Activated B cell treated with CpG ODN at 0.5 μM for 24 hours (primary cell): Measurements from ENCODE around the gene PLEKHH3. TPM values are rescaled to one million over a fixed set of nuclear protein-coding genes. Genes with fewer than 3 reads are reported as not detected.
A peak's percentile ranks its signal among the peaks of the same experiment; 100 is the strongest.

ENCODE experiments used
- ATAC-seq: fragments of 200-7000 bp; cut with Tn5 transposase; one replicate; pipeline ENCODE4 v1.10.0; 2021; ENCODE audit warnings: low read depth, mild to moderate bottlenecking, moderate library complexity
- CTCF ChIA-PET: fragments of 350-600 bp; sonication (Branson Sonifier 250); formaldehyde crosslinking; loops from one replicate; lab custom pipeline; 2021; ENCODE audit warnings: antibody characterized with exemption; lab: Charles Lee
- POLR2A ChIA-PET: fragments of 350-600 bp; sonication (Branson Sonifier 250); formaldehyde crosslinking; loops from one replicate; lab custom pipeline; 2021; ENCODE audit warnings: antibody characterized with exemption; lab: Charles Lee
- DNase-seq: peaks from one replicate; pipeline ENCODE4 v3.0.0; 2022
- H3K27ac Mint-ChIP-seq: one replicate; pipeline ENCODE4 v1.8.0; 2020; ENCODE audit warnings: mixed read lengths
- H3K27me3 Mint-ChIP-seq: one replicate; pipeline ENCODE4 v1.8.0; 2021; ENCODE audit warnings: mixed read lengths
- H3K36me3 Mint-ChIP-seq: one replicate; pipeline ENCODE4 v1.8.0; 2021; ENCODE audit warnings: low read depth, mixed read lengths
- H3K4me1 Mint-ChIP-seq: one replicate; pipeline ENCODE4 v1.8.0; 2021; ENCODE audit warnings: mixed read lengths
- H3K4me3 Mint-ChIP-seq: one replicate; pipeline ENCODE4 v1.8.0; 2020; ENCODE audit warnings: mild to moderate bottlenecking, mixed read lengths
- H3K9me3 Mint-ChIP-seq: one replicate; pipeline ENCODE4 v1.8.0; 2020; ENCODE audit warnings: mixed read lengths
- CTCF ChIP-seq: fragments of 200-600 bp; IDR thresholded peaks from one replicate; pipeline ENCODE4 v1.8.0; 2022; ENCODE audit warnings: antibody characterized with exemption, mild to moderate bottlenecking
- intact Hi-C: fragments of 100-400 bp; cut with micrococcal nuclease; formaldehyde crosslinking; loops from one replicate; pipeline ENCODE4 v1.15.1; 2024
- total RNA-seq: library from RNA; stranded (reverse); gene quantifications from 2 replicates; pipeline ENCODE4 v1.2.3, GENCODE V29; 2022

PLEKHH3 gene
- total RNA-seq, 1 donor from 2014 or later, result 0.80 TPM

GRCh38 chr17:42651392-42651791 lies 25.4 kb downstream of the PLEKHH3 start:
- H3K9me3 Mint-ChIP-seq, result no peaks in the 10 kb centered on the region
- TF ChIP-seq CTCF, result no peak
- ChIA-PET POLR2A (interaction anchor here (0.6 kb wide), 1 partner anchor 8 kb away, joined by 4 read pairs; the partner anchor contains the start of gene TUBG2), CTCF (no interaction called here)
- peaks cover 25% of the 10 kb centered on the region for H3K27me3 Mint-ChIP-seq
- H3K36me3 Mint-ChIP-seq, result no peaks in the 10 kb centered on the region
- intact Hi-C loops, result loop anchor here (5.0 kb wide), 1 partner anchor 34 kb away; no protein-coding TSS in a partner anchor
- DNase-seq (no peak), ATAC-seq (no peak)
- no peak overlapping the region for H3K27ac Mint-ChIP-seq
- peaks cover 21% of the 10 kb centered on the region for H3K4me1 Mint-ChIP-seq
- H3K4me3 Mint-ChIP-seq, result no peak overlapping the region

- Mint-ChIP-seq H3K4me1 (peaks cover 6% of the 10 kb centered on the region), H3K4me3 (no peak overlapping the region), H3K27ac (peak overlapping the region; percentile 8), H3K9me3 (no peaks in the 10 kb centered on the region), H3K36me3 (no peaks in the 10 kb centered on the region), H3K27me3 (peaks cover 13% of the 10 kb centered on the region)
- no peak for TF ChIP-seq CTCF
- POLR2A ChIA-PET, result interaction anchor here (1.5 kb wide), 1 partner anchor 39 kb away, joined by 3 read pairs; no protein-coding TSS in a partner anchor
- DNase-seq (no peak), ATAC-seq (no peak)
- intact Hi-C loops, result no loop called here
- CTCF ChIA-PET, result no interaction called here
Measured at GRCh38 chr17:42647778-42648177, 29.0 kb downstream of the PLEKHH3 start.

GRCh38 chr17:42642336-42642735 lies 34.5 kb downstream of the PLEKHH3 start:
- DNase-seq (no peak), ATAC-seq (no peak)
- CTCF ChIA-PET, result no interaction called here
- no peaks in the 10 kb centered on the region for H3K4me1 Mint-ChIP-seq
- intact Hi-C loops, result no loop called here
- H3K9me3 Mint-ChIP-seq, result no peaks in the 10 kb centered on the region
- peaks cover 13% of the 10 kb centered on the region for H3K27me3 Mint-ChIP-seq
- H3K36me3 Mint-ChIP-seq, result no peaks in the 10 kb centered on the region
- H3K4me3 Mint-ChIP-seq, result no peak overlapping the region
- POLR2A ChIA-PET, result interaction anchor here (0.6 kb wide), 1 partner anchor 316 kb away, joined by 3 read pairs; no protein-coding TSS in a partner anchor
- no peak for TF ChIP-seq CTCF
- H3K27ac Mint-ChIP-seq, result no peak overlapping the region

- POLR2A ChIA-PET, result interaction anchor here (0.6 kb wide), 1 partner anchor 403 kb away, joined by 3 read pairs; no protein-coding TSS in a partner anchor
- intact Hi-C loops, result no loop called here
- ATAC-seq, result no peak
- Mint-ChIP-seq H3K9me3 (no peaks in the 10 kb centered on the region), H3K27ac (no peak overlapping the region), H3K4me3 (no peak overlapping the region), H3K36me3 (no peaks in the 10 kb centered on the region), H3K4me1 (no peaks in the 10 kb centered on the region), H3K27me3 (peaks cover 10% of the 10 kb centered on the region)
- CTCF ChIA-PET, result no interaction called here
- no peak for DNase-seq
- TF ChIP-seq CTCF, result no peak
Measured at GRCh38 chr17:42640121-42640520, 36.7 kb downstream of the PLEKHH3 start.

GRCh38 chr17:42639525-42640113 lies 37.2 kb downstream of the PLEKHH3 start:
- Mint-ChIP-seq H3K4me1 (no peaks in the 10 kb centered on the region), H3K36me3 (no peaks in the 10 kb centered on the region), H3K27me3 (peaks cover 9% of the 10 kb centered on the region), H3K27ac (no peak overlapping the region), H3K9me3 (no peaks in the 10 kb centered on the region), H3K4me3 (no peak overlapping the region)
- ATAC-seq, result no peak
- DNase-seq, result no peak
- intact Hi-C loops, result no loop called here
- ChIA-PET POLR2A (interaction anchor here (0.7 kb wide), 1 partner anchor 28 kb away, joined by 9 read pairs; no protein-coding TSS in a partner anchor), CTCF (no interaction called here)
- TF ChIP-seq CTCF, result no peak
